Kidney (tissue), 14 donors: ENCODE measurements around the gene PRKACB. TPM values are rescaled to one million over a fixed set of nuclear protein-coding genes. Genes with fewer than 3 reads are reported as not detected.

Experiments
- DNase-seq, 5 donors: peaks; one replicate each; pipeline ENCODE4 v3.0.0-alpha.2; 2013 to 2020
- FAIRE-seq: peaks from 2 replicates; lab custom pipeline; 2012; peaks lifted over from hg19 to GRCh38; lab: Jason Lieb, UNC
- H3K27ac ChIP-seq, 2 donors: one replicate each; pipeline ENCODE4 v1.7.0; 2013; ENCODE audit warnings: low read depth in 2 of 2, low read length in 2 of 2, inconsistent platforms in 1 of 2
- H3K27me3 ChIP-seq: one replicate; pipeline ENCODE4 v1.7.1; 2013; ENCODE audit warnings: low read length, inconsistent platforms; ENCODE audit not compliant: control insufficient read depth, insufficient read depth
- H3K36me3 ChIP-seq, 3 donors: one replicate each; pipeline versions ENCODE4 v1.7.0 to v1.7.1; 2013; ENCODE audit warnings: low read length in 3 of 3, control low read depth in 1 of 3, inconsistent platforms in 1 of 3; ENCODE audit not compliant: insufficient read depth in 3 of 3, control insufficient read depth in 2 of 3
- H3K4me1 ChIP-seq, 3 donors: one replicate each; pipeline versions ENCODE4 v1.7.0 to v1.7.1; 2013; ENCODE audit warnings: low read length in 3 of 3, inconsistent platforms in 1 of 3, low read depth in 1 of 3; ENCODE audit not compliant: control insufficient read depth in 2 of 3, insufficient read depth in 2 of 3
- H3K4me3 ChIP-seq, 3 donors: one replicate each; pipeline versions ENCODE4 v1.7.0 to v1.8.1; 2013; ENCODE audit warnings: low read length in 3 of 3, control low read depth in 1 of 3, inconsistent platforms in 1 of 3
- H3K9ac ChIP-seq, 3 donors: one replicate each; pipeline versions ENCODE4 v1.7.0 to v1.7.1; 2013; ENCODE audit warnings: low read length in 3 of 3, control low read depth in 1 of 3, inconsistent platforms in 1 of 3
- H3K9me3 ChIP-seq, 3 donors: one replicate each; pipeline versions ENCODE4 v1.7.0 to v1.7.1; 2013; ENCODE audit warnings: low read length in 3 of 3, control low read depth in 1 of 3, inconsistent platforms in 1 of 3; ENCODE audit not compliant: control insufficient read depth in 2 of 3, insufficient read depth in 1 of 3
- CTCF ChIP-seq: IDR thresholded peaks from 3 replicates; pipeline ENCODE4 v1.5.1; 2012; ENCODE audit warnings: mild to moderate bottlenecking, moderate library complexity, borderline replicate concordance; ENCODE audit not compliant: insufficient read depth; ENCODE audit errors: extremely low read depth
- intact Hi-C: fragments of 100-400 bp; cut with DNase I; formaldehyde crosslinking; loops from one replicate; pipeline ENCODE4 v1.11.1; 2022
- polyA plus RNA-seq: library from polyadenylated mRNA; stranded (reverse); fragments of 350-450 nt; fragmentation: Illumina TruSeq; extraction: RNeasy Lipid Tissue Mini Kit (QIAGEN cat#74804); gene quantifications from one replicate; pipeline ENCODE4 v1.2.3, GENCODE V29; 2014; ENCODE audit warnings: low read depth, low replicate concordance; ENCODE audit not compliant: insufficient read depth
- total RNA-seq: library from RNA; stranded (reverse); fragmentation: NEBNext Ultra II Directional; extraction: Animal tissue kit (Norgen Biotek cat#: 25700); gene quantifications from one replicate; pipeline ENCODE4 v1.2.1, GENCODE V29; 2021
- donor health status: control.
- donor health status: control.
- donor health status: control.
- donor health status: control.
- donor health status: control.
- donor health status: DM: yes; HTN: yes; CAD: no.
- donor health status: Normal renal cell carcinoma (clear cell type).

PRKACB gene
- total and polyA plus RNA-seq, 2 donors from 2014 or later: 22.4 to 52.5 TPM

- no peak overlapping the region for H3K4me3 ChIP-seq
- H3K36me3 ChIP-seq: no peaks in the 10 kb centered on the region
- FAIRE-seq: no peak
- H3K9ac ChIP-seq: no peak overlapping the region
- no peaks in the 10 kb centered on the region for H3K9me3 ChIP-seq
- no peak for TF ChIP-seq CTCF
- intact Hi-C loops: no loop called here
- no peaks in the 10 kb centered on the region for H3K4me1 ChIP-seq
- no peaks in the 10 kb centered on the region for H3K27me3 ChIP-seq
- peak in 1 of 5 donors; percentile 23 for DNase-seq
- no peak overlapping the region for H3K27ac ChIP-seq
Observed at GRCh38 chr1:84121360-84121759, 22.7 kb upstream of the PRKACB start.

GRCh38 chr1:84122780-84123382 is 21.2 kb upstream of the PRKACB start:
- no peak overlapping the region for H3K9ac ChIP-seq
- FAIRE-seq (peak; percentile 81), DNase-seq (peak in 3 of 5 donors; percentile 33 to 69 (median 56))
- intact Hi-C loops: no loop called here
- no peaks in the 10 kb centered on the region for H3K9me3 ChIP-seq
- H3K27ac ChIP-seq: no peak overlapping the region
- no peaks in the 10 kb centered on the region for H3K4me1 ChIP-seq
- TF ChIP-seq CTCF: peak; percentile 60
- no peak overlapping the region for H3K4me3 ChIP-seq
- H3K36me3 ChIP-seq: no peaks in the 10 kb centered on the region
- no peaks in the 10 kb centered on the region for H3K27me3 ChIP-seq

- Histone ChIP-seq H3K9me3 (no peaks in the 10 kb centered on the region), H3K27ac (no peak overlapping the region), H3K4me1 (no peaks in the 10 kb centered on the region), H3K4me3 (no peak overlapping the region), H3K36me3 (no peaks in the 10 kb centered on the region), H3K27me3 (no peaks in the 10 kb centered on the region), H3K9ac (no peak overlapping the region)
- FAIRE-seq: no peak
- no peak for TF ChIP-seq CTCF
- intact Hi-C loops: loop anchor here (10.0 kb wide), 2 partner anchors 291 to 621 kb away; no protein-coding TSS in a partner anchor
- peak in 1 of 5 donors; percentile 29 for DNase-seq
Observed at GRCh38 chr1:84133479-84133878, 10.6 kb upstream of the PRKACB start.
